ENCODE results near the gene PKNOX2. TPM values are rescaled to one million over a fixed set of nuclear protein-coding genes. Genes with fewer than 3 reads are reported as not detected.

Gene PKNOX2
- total and polyA plus RNA-seq, 10 of the 15 experiments (the other 5 are each of a cell fraction or from before 2014, with no cell fraction given) = not detected

- in situ Hi-C loops (cut with MboI) = no loop called here
- no TSS peak for BruUV-seq (replicated peaks)
- intact Hi-C loops (cut with micrococcal nuclease; ENCODE audit: unreplicated experiment) = no loop called here
- H3K4me1 ChIP-seq (ENCODE audit: control insufficient read depth, insufficient read depth, low read length) = no peaks in the 10 kb centered on the region
- SMC1A ChIA-PET (ENCODE audit: uncharacterized antibody, unreplicated experiment) = interaction anchor here (0.7 kb wide), 1 partner anchor 9 kb away, joined by 3 read pairs; no protein-coding TSS in a partner anchor
- no peak overlapping the region for H3K4me3 ChIP-seq
- POLR2A ChIA-PET = no interaction called here
- H3K9me3 ChIP-seq (replicated peaks; ENCODE audit: control insufficient read depth, insufficient read depth, low read length) = no peaks in the 10 kb centered on the region
- H3K27ac ChIP-seq (ENCODE audit: control insufficient read depth, insufficient read depth) = no peak overlapping the region
- DNase-seq (ENCODE audit: low read depth, low spot score) (no peak), FAIRE-seq (no peak), ATAC-seq (no peak)
- no peaks in the 10 kb centered on the region for H3K36me3 ChIP-seq (ENCODE audit: control insufficient read depth in 2 of 2, insufficient read depth in 2 of 2, low read length in 1 of 2)
- WGBS (ENCODE audit: insufficient coverage, insufficient replicate concordance, low lambda C conversion rate, missing lambda C conversion rate) = 11% methylated on average over 11 of the region's 11 CpGs
- RAD21 ChIA-PET (ENCODE audit: unreplicated experiment) = no interaction called here
- H3K4me2 ChIP-seq (ENCODE audit: control insufficient read depth, insufficient read depth) = no peak overlapping the region
- H3K9ac ChIP-seq (ENCODE audit: control insufficient read depth, insufficient read depth, low read length) = no peak overlapping the region
- H2AFZ ChIP-seq (ENCODE audit: control insufficient read depth, low read depth, low read length) = no peak overlapping the region
- no peaks in the 10 kb centered on the region for H3K79me2 ChIP-seq (ENCODE audit: control insufficient read depth, insufficient read depth, low read length)
- CTCF ChIA-PET = interaction anchor here (0.6 to 1.2 kb wide), 2 partner anchors 9 to 131 kb away, joined by 3 read pairs; no protein-coding TSS in a partner anchor
- peaks cover 0 to 2% of the 10 kb centered on the region in 2 experiments; a peak in 2 of 4 replicates for H3K27me3 ChIP-seq (replicated peaks in 1 of 2; ENCODE audit: control insufficient read depth in 2 of 2, insufficient read depth in 2 of 2, low read length in 1 of 2)
- H4K20me1 ChIP-seq (ENCODE audit: control insufficient read depth, insufficient read depth) = no peaks in the 10 kb centered on the region
- no peak for TF ChIP-seq SUZ12 (IDR thresholded peaks at IDR 0.05; ENCODE audit: unreplicated experiment)
- no peak for TF ChIP-seq MTA2 (IDR thresholded peaks at IDR 0.05; ENCODE audit: low read depth)
- no peak for TF ChIP-seq MLLT1 (IDR thresholded peaks at IDR 0.05)
- TF ChIP-seq WRNIP1 (IDR thresholded peaks at IDR 0.05; ENCODE audit: borderline replicate concordance, low read depth, low read length) = no peak
- TF ChIP-seq CBFB (IDR thresholded peaks at IDR 0.05; ENCODE audit: low read depth) = no peak
- TF ChIP-seq TAF1 (IDR thresholded peaks at IDR 0.05; ENCODE audit: borderline replicate concordance, low read depth, low read length) = no peak
- no peak for TF ChIP-seq MEF2B (IDR thresholded peaks at IDR 0.05; ENCODE audit: partially characterized antibody, poor library complexity, severe bottlenecking)
- no peak for TF ChIP-seq RELB (IDR thresholded peaks at IDR 0.05; ENCODE audit: low read depth)
- TF ChIP-seq BHLHE40 (IDR thresholded peaks at IDR 0.05; ENCODE audit: borderline replicate concordance in 1 of 2, low read depth in 2 of 2, low read length in 1 of 2) = no peak
- TF ChIP-seq IKZF2 (IDR thresholded peaks at IDR 0.05) = no peak
- no peak for TF ChIP-seq CHD1 (IDR thresholded peaks at IDR 0.05; ENCODE audit: low read depth, low read length)
- no peak for TF ChIP-seq ATF3 (IDR thresholded peaks at IDR 0.05; ENCODE audit: borderline replicate concordance, extremely low read depth, low read depth, low read length)
- no peak for TF ChIP-seq ZBTB4 (CRISPR knock-in tag; IDR thresholded peaks at IDR 0.05)
- TF ChIP-seq ETV6 (conservative IDR thresholded peaks at IDR 0.05 in 1 of 2, IDR thresholded peaks at IDR 0.05 in 1 of 2; ENCODE audit: borderline replicate concordance in 1 of 2, low read depth in 1 of 2) = no peak
- no peak for TF ChIP-seq GATAD2B (conservative IDR thresholded peaks at IDR 0.05; ENCODE audit: low read depth)
These were observed 173.6 kb downstream of the PKNOX2 start for GRCh38 chr11:125337836-125338834.

Data from GM12878 (cell line).